A172 (cell line): ENCODE results near the gene YIPF1. TPM values are rescaled to one million over a fixed set of nuclear protein-coding genes. Genes with fewer than 3 reads are reported as not detected.
A peak's percentile ranks its signal among the peaks of the same experiment; 100 is the strongest.
"Not testable (repeated sequence)": the region's sequence is repeated elsewhere in the genome, so short reads cannot be mapped to it uniquely, and the experiment has no call there.

Experiments
- DNase-seq: peaks from one replicate; pipeline ENCODE4 v3.0.0-alpha.2; 2015; ENCODE audit warnings: low spot score
- total RNA-seq: library from RNA; depleted of rRNA; stranded (reverse); fragments of >200 nt; shearing (Covaris generic); gene quantifications from 2 replicates; pipeline ENCODE4 v1.2.3, GENCODE V29; 2014

YIPF1 gene
- total RNA-seq, 1 experiment from 2014 or later: 24.8 TPM

- no peak for DNase-seq
Measured at GRCh38 chr1:53894644-53895043, 5.0 kb upstream of the YIPF1 start.

DNA sequence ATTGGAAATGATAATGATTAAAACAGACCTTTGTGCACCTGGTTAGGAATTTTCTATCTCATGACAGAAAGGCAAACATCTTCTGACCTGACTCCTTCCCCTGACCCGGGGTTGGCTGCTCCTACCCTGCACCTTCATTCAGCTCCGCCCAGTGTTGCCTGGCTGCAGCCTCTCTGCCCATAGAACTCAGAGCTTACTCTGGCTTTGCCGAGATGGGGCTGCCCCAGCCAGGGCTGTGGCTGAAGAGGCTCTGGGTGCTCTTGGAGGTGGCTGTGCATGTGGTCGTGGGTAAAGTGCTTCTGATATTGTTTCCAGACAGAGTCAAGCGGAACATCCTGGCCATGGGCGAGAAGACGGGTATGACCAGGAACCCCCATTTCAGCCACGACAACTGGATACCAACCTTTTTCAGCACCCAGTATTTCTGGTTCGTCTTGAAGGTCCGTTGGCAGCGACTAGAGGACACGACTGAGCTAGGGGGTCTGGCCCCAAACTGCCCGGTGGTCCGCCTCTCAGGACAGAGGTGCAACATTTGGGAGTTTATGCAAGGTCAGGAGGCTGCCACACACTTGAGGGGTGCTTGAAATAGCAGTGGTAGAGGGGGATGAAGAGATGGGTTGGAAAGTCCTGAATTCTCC is 4.5 kb upstream of the YIPF1 start, which contains the start of gene DIO1:
TSS of gene DIO1 (plus strand) at position 189 of the 638 bp plus-strand sequence. CDS start at position 213, 24 bp downstream.
- DNase-seq: no peak

DNA sequence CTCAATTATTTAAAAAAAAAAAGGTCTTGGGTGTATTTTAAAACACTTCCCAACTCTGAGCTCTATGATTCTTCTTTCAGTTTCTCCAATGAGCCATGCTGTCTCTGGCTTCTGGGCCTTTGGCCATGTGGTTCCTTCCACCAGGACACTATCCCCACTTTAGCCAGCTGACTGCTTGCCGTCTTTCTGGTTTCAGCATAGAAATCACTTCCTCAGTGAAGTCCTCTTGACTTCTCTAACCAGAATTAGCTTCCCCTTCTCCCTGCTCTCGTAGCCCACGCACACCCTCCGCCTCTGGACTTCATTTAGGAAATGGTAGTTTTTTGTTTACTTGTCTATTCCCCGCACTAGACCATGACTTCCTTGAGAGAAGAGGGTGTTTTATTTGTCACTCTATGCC is 3.3 kb upstream of the YIPF1 start:
- DNase-seq: no peak

GRCh38 chr1:53891678-53892077 is 2.1 kb upstream of the YIPF1 start:
- no peak for DNase-seq

GRCh38 chr1:53891018-53891417 is 1.4 kb upstream of the YIPF1 start:
- no peak for DNase-seq

- no peak for DNase-seq
Measured at GRCh38 chr1:53890522-53890941, 935 bp upstream of the YIPF1 start.

GRCh38 chr1:53888681-53889080 is 916 bp downstream of the YIPF1 start:
- no peak for DNase-seq

DNA sequence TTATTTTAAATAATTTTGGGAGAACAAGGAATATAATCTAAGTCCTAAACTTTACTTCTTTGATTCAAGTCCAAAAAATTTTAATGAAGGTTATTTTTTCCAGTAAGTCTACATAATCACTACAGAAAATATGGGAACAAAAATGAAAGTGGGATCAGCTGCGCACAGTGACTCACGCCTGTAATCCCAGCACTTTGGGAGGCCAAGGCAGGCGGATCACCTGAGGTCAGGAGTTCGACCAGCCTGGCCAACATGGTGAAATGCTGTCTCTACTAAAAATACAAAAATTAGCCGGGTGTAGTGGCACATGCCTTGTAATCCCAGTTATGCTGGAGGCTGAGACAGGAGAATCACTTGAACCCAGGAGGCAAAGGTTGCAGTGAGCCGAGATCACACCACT is 6.0 kb downstream of the YIPF1 start:
- DNase-seq: not testable (repeated sequence)

DNA sequence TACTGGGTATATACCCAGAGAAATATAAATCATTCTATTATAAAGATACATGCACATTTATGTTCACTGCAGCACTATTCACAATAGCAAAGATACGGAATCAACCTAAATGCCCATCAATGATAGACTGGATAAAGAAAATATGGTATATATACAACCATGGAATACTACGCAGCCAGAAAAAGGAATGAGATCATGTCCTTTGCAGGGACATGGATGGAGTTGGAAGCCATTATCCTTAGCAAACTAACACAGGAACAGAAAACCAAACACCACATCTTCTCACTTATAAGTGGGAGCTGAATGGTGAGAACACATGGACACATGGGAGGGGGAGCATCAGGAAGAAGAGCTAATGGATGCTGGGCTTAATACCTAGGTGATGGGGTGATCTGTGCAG is 7.7 kb downstream of the YIPF1 start:
- not testable (repeated sequence) for DNase-seq

GRCh38 chr1:53878492-53879105 is 11.0 kb downstream of the YIPF1 start:
- peak; percentile 37 for DNase-seq

- DNase-seq: not testable (repeated sequence)
Measured at GRCh38 chr1:53875150-53875549, 14.4 kb downstream of the YIPF1 start.

- no peak for DNase-seq
Measured at GRCh38 chr1:53871773-53872484, 17.7 kb downstream of the YIPF1 start.

DNA sequence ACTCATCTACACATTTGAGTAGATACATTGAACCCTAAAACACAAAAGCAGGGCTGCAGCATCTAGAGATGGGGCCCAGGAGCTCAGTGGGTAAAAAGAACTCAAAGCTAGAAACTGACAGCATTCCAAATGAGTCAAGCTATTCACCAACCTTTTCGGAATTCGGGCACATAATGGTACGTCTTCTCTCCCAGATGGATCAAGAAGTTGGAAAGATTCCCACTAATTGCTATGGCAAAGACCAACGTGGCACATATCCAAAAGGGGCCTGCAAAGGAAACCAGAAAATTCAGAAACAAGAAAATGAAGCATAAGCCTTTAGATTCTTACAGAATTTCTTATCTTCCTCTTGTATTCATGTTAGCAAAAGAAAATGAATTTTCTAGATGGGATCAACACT is 18.4 kb downstream of the YIPF1 start:
- no peak for DNase-seq

DNA sequence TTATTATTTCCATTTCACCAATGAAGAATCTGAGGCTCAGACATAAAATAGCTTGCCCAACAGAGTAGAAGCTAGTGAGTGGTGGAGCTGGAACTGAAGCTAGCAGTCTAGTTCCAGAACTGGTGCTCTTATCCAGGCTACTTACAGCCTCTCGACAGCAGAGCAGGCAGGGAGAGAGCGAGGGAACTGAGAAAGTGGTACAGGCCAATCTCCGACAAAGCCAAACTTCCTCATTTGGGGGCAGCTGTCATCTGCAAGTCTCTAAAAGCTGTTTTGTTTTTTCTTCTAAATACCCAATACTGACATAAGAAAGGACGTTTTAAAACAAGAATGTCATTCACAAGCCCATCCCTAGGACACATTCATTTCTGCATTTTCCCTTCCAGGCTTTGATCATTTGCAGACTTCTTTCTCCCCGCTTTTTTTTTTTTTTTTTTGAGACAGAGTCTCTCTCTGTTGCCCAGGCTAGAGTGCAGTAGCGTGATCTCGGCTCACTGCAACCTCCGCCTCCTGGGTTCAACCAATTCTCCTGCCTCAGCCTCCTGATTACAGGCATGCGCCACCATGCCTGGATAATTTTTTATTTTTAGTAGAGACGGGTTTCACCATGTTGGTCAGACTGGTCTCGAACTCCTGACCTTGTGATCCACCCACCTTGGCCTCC is 20.0 kb downstream of the YIPF1 start:
- DNase-seq: no peak

DNA sequence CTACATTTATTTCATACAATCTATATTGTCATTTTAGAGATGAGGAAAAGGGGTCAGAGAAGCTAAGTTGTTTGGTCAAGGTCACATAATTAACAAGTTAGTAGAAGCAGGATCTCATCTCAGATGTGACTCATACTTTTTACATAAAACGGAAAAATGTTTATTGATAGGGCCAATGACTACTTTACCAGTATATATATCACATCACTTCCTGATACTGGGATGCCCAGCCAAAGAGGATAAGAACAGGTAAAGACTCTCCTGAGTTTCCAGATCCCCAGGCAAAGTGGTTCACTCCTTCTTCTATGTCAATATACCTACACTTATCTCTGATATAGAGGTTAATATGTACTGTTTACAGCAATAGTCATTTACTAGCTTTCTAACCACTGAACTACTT is 21.0 kb downstream of the YIPF1 start:
- DNase-seq: no peak

- no peak for DNase-seq
Measured at GRCh38 chr1:53862507-53862906, 27.1 kb downstream of the YIPF1 start.

DNA sequence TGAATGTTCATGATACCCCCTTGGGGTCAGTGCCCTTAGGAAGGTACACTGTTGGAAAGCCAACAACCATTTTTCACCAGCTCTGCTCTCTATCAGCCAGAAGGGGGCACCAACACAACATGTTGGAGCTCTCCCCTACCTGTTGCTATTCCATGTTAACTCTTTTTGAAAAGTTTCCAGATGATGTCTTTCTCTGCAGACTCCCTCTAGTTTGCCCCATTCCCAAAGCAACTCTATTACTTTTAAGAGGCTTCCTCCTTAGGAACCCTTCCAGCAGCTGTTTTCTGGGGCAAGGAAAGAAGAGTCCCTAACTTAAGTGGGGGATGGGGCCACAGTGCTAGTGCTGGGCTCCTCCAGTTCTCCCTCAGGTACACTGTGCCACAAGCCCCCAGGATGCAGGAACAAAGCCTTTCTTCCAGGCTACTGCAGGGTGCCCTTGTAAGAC is 28.6 kb downstream of the YIPF1 start:
- DNase-seq: peak; percentile 58

GRCh38 chr1:53851571-53852285 is 37.9 kb downstream of the YIPF1 start:
- DNase-seq: no peak

DNA sequence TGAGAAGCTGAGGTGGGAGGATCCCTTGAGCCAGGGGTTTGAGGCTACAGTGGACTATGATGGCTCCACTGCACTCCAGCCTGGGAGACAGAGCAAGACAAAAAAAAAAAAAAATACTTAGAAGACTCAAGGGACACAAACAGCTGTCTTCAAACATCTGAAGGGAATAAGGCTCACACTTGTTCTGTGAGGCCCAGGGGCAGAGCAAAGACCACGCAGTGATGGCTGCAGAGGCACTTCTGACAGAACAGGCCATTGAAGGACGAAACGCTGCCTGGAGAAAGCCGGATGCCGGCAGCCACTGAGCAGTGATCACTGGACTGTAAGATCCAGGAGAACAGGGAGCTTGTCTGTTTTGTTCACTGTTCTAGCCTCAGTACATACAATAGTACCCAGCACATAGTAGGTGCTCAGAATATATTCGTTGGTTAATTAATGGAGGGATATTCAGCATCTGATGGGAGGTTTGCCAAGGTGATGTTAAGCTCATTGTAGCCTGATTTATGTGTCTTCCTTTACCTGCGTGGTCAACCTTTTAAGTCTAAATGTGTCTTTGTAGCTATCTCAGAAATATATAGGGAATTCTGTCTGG is 39.4 kb downstream of the YIPF1 start:
- no peak for DNase-seq

DNA sequence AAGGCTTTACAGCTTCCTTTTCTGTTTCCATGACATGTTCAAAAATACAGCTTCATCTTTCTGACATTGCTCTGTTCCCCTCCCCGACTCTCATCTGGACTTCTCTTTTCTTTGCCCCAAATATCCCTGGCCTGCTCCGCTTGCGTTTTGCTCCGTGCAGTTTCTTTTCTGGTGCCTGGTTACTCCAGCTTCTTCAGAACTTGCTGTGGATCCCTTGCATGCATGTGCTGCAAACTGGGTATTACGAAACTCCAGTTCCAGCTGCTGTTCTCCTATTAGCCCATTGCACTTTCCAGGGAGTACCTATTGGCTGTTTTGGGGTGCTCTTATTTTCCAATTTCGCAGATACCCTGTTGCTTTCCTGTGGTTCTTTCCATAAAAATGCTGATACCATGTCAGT is 41.6 kb downstream of the YIPF1 start:
- no peak for DNase-seq

GRCh38 chr1:53842347-53842746 is 47.2 kb downstream of the YIPF1 start:
- DNase-seq: no peak

- DNase-seq: no peak
Measured at GRCh38 chr1:53838654-53838974, 51.0 kb downstream of the YIPF1 start.
